ENCODE measurements around the gene TSPAN18.

Gene TSPAN18

GRCh38 chr11:44911029-44911814, 184.5 kb downstream of the TSPAN18 start:
- in situ Hi-C loops (cut with MboI; ENCODE audit: low sequenced_read_pairs), result loop anchor here (25.0 kb wide), 1 partner anchor 299 kb away; no protein-coding TSS in a partner anchor

GRCh38 chr11:44912270-44912987, 185.7 kb downstream of the TSPAN18 start:
- in situ Hi-C loops (cut with MboI; ENCODE audit: low sequenced_read_pairs), result loop anchor here (25.0 kb wide), 1 partner anchor 300 kb away; no protein-coding TSS in a partner anchor

GRCh38 chr11:44913502-44913901, 186.7 kb downstream of the TSPAN18 start:
- in situ Hi-C loops (cut with MboI; ENCODE audit: low sequenced_read_pairs), result loop anchor here (25.0 kb wide), 1 partner anchor 301 kb away; no protein-coding TSS in a partner anchor

GRCh38 chr11:44914105-44914504, 187.3 kb downstream of the TSPAN18 start:
- in situ Hi-C loops (cut with MboI; ENCODE audit: low sequenced_read_pairs), result loop anchor here (25.0 kb wide), 1 partner anchor 302 kb away; no protein-coding TSS in a partner anchor

GRCh38 chr11:44915004-44915403, 188.2 kb downstream of the TSPAN18 start:
- in situ Hi-C loops (cut with MboI; ENCODE audit: low sequenced_read_pairs), result loop anchor here (25.0 kb wide), 1 partner anchor 303 kb away; no protein-coding TSS in a partner anchor

GRCh38 chr11:44915621-44916020, 188.9 kb downstream of the TSPAN18 start:
- in situ Hi-C loops (cut with MboI; ENCODE audit: low sequenced_read_pairs), result loop anchor here (25.0 kb wide), 1 partner anchor 303 kb away; no protein-coding TSS in a partner anchor

GRCh38 chr11:44916331-44916730, 189.6 kb downstream of the TSPAN18 start:
- in situ Hi-C loops (cut with MboI; ENCODE audit: low sequenced_read_pairs), result loop anchor here (25.0 kb wide), 1 partner anchor 304 kb away; no protein-coding TSS in a partner anchor

- in situ Hi-C loops (cut with MboI; ENCODE audit: low sequenced_read_pairs), result loop anchor here (25.0 kb wide), 1 partner anchor 305 kb away; no protein-coding TSS in a partner anchor
These were observed 190.1 kb downstream of the TSPAN18 start for GRCh38 chr11:44916801-44917385.

GRCh38 chr11:44917741-44918140, 191.0 kb downstream of the TSPAN18 start:
- in situ Hi-C loops (cut with MboI; ENCODE audit: low sequenced_read_pairs), result loop anchor here (25.0 kb wide), 1 partner anchor 305 kb away; no protein-coding TSS in a partner anchor

GRCh38 chr11:44920451-44920850, 193.7 kb downstream of the TSPAN18 start:
- in situ Hi-C loops (cut with MboI; ENCODE audit: low sequenced_read_pairs), result loop anchor here (25.0 kb wide), 1 partner anchor 308 kb away; no protein-coding TSS in a partner anchor

GRCh38 chr11:44923115-44923514, 196.4 kb downstream of the TSPAN18 start:
- in situ Hi-C loops (cut with MboI; ENCODE audit: low sequenced_read_pairs), result loop anchor here (25.0 kb wide), 1 partner anchor 311 kb away; no protein-coding TSS in a partner anchor

GRCh38 chr11:44923806-44924205, 197.0 kb downstream of the TSPAN18 start:
- in situ Hi-C loops (cut with MboI; ENCODE audit: low sequenced_read_pairs), result loop anchor here (25.0 kb wide), 1 partner anchor 312 kb away; no protein-coding TSS in a partner anchor

- in situ Hi-C loops (cut with MboI; ENCODE audit: low sequenced_read_pairs), result loop anchor here (25.0 kb wide), 1 partner anchor 186 kb away; no protein-coding TSS in a partner anchor
These were observed 199.3 kb downstream of the TSPAN18 start for GRCh38 chr11:44926036-44926435.

GRCh38 chr11:44927174-44927661, 200.5 kb downstream of the TSPAN18 start:
- in situ Hi-C loops (cut with MboI; ENCODE audit: low sequenced_read_pairs), result loop anchor here (25.0 kb wide), 1 partner anchor 185 kb away; no protein-coding TSS in a partner anchor

- in situ Hi-C loops (cut with MboI; ENCODE audit: low sequenced_read_pairs), result loop anchor here (25.0 kb wide), 1 partner anchor 184 kb away; no protein-coding TSS in a partner anchor
These were observed 201.4 kb downstream of the TSPAN18 start for GRCh38 chr11:44928144-44928543.

GRCh38 chr11:44928816-44929215, 202.1 kb downstream of the TSPAN18 start:
- in situ Hi-C loops (cut with MboI; ENCODE audit: low sequenced_read_pairs), result loop anchor here (25.0 kb wide), 1 partner anchor 183 kb away; no protein-coding TSS in a partner anchor

GRCh38 chr11:44930588-44931302, 204.0 kb downstream of the TSPAN18 start:
- in situ Hi-C loops (cut with MboI; ENCODE audit: low sequenced_read_pairs), result loop anchor here (25.0 kb wide), 1 partner anchor 182 kb away; no protein-coding TSS in a partner anchor

GRCh38 chr11:44931466-44931865, 204.7 kb downstream of the TSPAN18 start:
- in situ Hi-C loops (cut with MboI; ENCODE audit: low sequenced_read_pairs), result loop anchor here (25.0 kb wide), 1 partner anchor 181 kb away; no protein-coding TSS in a partner anchor

- in situ Hi-C loops (cut with MboI; ENCODE audit: low sequenced_read_pairs), result loop anchor here (25.0 kb wide), 1 partner anchor 178 kb away; no protein-coding TSS in a partner anchor
These were observed 207.3 kb downstream of the TSPAN18 start for GRCh38 chr11:44934110-44934509.

Data from hTERT RPE-1 (cell line).